A204.1 (cell line): ENCODE measurements around the gene SLC35G3.
"Not testable (repeated sequence)": the region's sequence is repeated elsewhere in the genome, so short reads cannot be mapped to it uniquely, and the experiment has no call there.

Experiments
- FAIRE-seq: peaks from 2 replicates; lab custom pipeline; 2012; peaks lifted over from hg19 to GRCh38; lab: Jason Lieb, UNC

Gene SLC35G3

GRCh38 chr17:35210741-35211140 lies 16.5 kb upstream of the SLC35G3 start:
- FAIRE-seq = no peak

GRCh38 chr17:35202582-35202981 lies 8.4 kb upstream of the SLC35G3 start:
- not testable (repeated sequence) for FAIRE-seq

GRCh38 chr17:35195062-35195461 lies 869 bp upstream of the SLC35G3 start:
- FAIRE-seq = not testable (repeated sequence)

- no peak for FAIRE-seq
Measured at GRCh38 chr17:35192708-35193107, 1.5 kb downstream of the SLC35G3 start.

GRCh38 chr17:35191001-35191695 lies 3.0 kb downstream of the SLC35G3 start:
- no peak for FAIRE-seq

GRCh38 chr17:35189291-35189690 lies 4.9 kb downstream of the SLC35G3 start:
- no peak for FAIRE-seq

- no peak for FAIRE-seq
Measured at GRCh38 chr17:35188111-35188510, 6.1 kb downstream of the SLC35G3 start.

- no peak for FAIRE-seq
Measured at GRCh38 chr17:35187481-35187880, 6.7 kb downstream of the SLC35G3 start.

- no peak for FAIRE-seq
Measured at GRCh38 chr17:35185849-35186248, 8.3 kb downstream of the SLC35G3 start.

GRCh38 chr17:35184274-35184673 lies 9.9 kb downstream of the SLC35G3 start:
- no peak for FAIRE-seq

- no peak for FAIRE-seq
Measured at GRCh38 chr17:35183332-35183731, 10.9 kb downstream of the SLC35G3 start.

- not testable (repeated sequence) for FAIRE-seq
Measured at GRCh38 chr17:35179379-35179778, 14.8 kb downstream of the SLC35G3 start.

- FAIRE-seq = no peak
Measured at GRCh38 chr17:35176897-35177296, 17.3 kb downstream of the SLC35G3 start.

- no peak for FAIRE-seq
Measured at GRCh38 chr17:35175638-35176415, 18.4 kb downstream of the SLC35G3 start.

- no peak for FAIRE-seq
Measured at GRCh38 chr17:35174835-35175334, 19.3 kb downstream of the SLC35G3 start.

GRCh38 chr17:35172321-35172720 lies 21.9 kb downstream of the SLC35G3 start:
- FAIRE-seq = not testable (repeated sequence)

GRCh38 chr17:35171834-35172233 lies 22.4 kb downstream of the SLC35G3 start:
- FAIRE-seq = no peak

- peak; percentile 27 for FAIRE-seq
Measured at GRCh38 chr17:35170968-35171771, 23.0 kb downstream of the SLC35G3 start.

GRCh38 chr17:35169835-35170363 lies 24.3 kb downstream of the SLC35G3 start:
- FAIRE-seq = no peak

- no peak for FAIRE-seq
Measured at GRCh38 chr17:35167666-35168065, 26.5 kb downstream of the SLC35G3 start.

- no peak for FAIRE-seq
Measured at GRCh38 chr17:35167046-35167445, 27.1 kb downstream of the SLC35G3 start.

GRCh38 chr17:35166526-35166925 lies 27.7 kb downstream of the SLC35G3 start:
- FAIRE-seq = no peak
